GM18508 (cell line): ENCODE data around the gene CEP164.
"Not testable (repeated sequence)": the region's sequence is repeated elsewhere in the genome, so short reads cannot be mapped to it uniquely, and the experiment has no call there.

Experiments used
- ATAC-seq: cut with Tn5 transposase; IDR thresholded peaks from one replicate; pipeline ENCODE4 v1.9.1; 2021; ENCODE audit warnings: moderate number of reproducible peaks; ENCODE audit not compliant: insufficient read depth, unreplicated experiment

Gene CEP164

DNA sequence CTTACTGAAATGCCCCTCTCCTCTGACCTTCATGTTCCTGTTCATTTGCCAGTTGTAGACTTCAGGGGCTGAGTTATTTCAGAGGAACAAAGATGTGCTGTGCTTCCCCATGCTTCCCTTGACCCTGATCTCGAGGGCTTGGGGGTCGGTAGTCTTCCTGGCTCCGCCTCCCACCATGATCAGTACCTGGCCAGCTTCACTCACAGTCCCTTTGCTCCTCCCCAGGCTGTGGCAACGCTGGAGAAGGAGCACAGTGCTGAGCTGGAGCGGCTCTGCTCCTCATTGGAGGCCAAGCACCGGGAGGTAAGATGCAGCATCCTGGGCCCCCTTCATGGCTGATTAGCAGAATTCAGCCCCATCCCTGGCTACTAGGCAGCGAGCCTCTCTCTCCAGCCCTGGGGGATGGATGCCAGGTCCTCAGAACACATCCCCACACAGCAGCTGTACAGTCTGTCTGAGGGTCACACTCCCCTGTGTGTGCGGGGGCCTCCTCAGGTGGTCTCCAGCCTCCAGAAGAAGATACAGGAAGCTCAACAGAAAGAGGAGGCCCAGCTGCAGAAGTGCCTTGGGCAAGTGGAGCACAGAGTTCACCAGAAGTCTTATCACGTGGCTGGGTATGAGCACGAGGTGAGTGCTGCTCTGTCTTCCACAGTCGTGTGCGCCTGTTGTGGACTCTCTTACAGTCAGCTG lies 64.5 kb downstream of the CEP164 start:
- ATAC-seq = no peak

DNA sequence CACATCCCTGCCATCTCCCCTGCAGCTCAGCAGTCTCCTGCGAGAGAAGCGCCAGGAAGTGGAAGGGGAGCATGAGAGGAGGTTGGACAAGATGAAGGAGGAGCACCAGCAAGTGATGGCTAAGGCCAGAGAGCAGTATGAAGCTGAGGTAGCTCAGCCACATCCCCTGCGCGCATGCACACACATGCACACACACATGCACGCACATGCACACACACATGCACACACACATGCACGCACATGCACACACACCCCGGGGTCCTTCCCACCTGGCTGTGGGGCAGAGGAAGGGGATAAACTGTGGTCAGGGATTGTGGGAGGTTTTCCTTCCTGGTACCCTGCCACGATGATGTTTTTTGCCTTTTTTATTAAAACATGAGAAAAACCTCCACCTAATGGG lies 65.3 kb downstream of the CEP164 start:
- ATAC-seq = no peak

DNA sequence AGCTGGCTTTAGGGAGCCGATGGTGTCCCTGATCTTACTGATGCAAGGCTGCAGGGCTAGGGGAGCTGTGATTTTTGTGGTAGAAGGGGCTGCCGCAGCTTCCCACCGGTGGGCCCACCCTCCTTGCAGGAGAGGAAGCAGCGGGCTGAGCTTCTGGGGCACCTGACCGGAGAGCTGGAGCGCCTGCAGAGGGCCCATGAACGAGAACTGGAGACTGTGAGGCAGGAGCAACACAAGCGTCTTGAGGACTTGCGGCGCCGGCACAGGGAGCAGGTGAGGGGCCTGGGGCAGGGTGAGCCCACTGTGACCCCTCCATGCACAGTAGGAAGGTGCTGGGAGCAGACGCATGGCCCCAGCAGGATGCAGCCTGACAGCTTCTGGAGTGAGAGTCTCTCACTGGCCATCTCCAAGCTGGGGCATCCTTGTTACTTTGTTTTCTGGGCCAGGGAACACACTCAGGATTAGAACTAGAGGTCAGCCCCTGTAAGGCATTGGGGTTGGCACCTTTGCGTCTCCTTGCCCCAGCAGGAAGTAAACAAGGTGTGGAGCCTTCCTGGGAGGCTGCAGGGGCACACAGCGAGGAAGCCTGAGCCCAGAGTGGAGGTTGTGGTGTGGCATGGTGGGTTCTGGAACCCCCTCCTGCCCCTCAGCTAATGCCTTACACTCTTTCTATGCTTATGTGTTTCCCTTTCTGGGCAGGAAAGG lies 66.7 kb downstream of the CEP164 start:
- ATAC-seq = no peak

DNA sequence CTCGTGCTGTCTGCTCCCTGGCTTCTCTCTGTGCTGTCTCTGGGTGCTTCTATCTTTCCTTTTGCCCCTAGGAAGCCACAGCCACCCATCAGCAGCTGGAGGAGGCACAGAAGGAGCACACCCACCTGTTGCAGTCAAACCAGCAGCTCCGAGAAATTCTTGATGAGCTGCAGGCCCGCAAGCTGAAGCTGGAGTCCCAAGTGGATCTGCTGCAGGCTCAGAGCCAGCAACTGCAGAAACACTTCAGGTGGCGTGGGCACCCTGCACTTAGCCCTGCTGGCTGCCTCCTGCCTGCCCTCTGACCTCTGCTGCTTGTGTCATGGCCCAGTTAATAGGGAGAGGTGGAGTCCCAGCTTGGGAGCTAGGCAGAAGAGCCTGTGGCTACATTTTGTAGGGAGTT lies 67.8 kb downstream of the CEP164 start:
- no peak for ATAC-seq

DNA sequence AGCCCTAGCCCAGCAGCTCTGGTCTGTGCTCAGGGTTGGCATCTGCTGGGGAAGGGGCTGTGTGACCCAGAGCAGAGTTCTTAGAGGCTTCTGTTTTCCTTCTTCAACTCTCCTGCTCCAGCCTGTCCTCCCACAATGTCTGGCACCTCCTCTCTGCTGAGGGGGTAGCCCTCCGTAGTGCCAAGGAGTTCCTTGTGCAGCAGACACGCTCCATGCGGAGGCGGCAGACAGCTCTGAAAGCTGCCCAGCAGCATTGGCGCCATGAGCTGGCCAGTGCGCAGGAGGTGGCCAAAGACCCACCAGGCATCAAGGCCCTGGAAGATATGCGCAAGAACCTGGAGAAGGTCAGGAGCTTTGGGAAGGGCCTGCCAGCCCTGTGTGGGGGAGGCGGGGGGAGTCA lies 69.3 kb downstream of the CEP164 start:
- no peak for ATAC-seq

DNA sequence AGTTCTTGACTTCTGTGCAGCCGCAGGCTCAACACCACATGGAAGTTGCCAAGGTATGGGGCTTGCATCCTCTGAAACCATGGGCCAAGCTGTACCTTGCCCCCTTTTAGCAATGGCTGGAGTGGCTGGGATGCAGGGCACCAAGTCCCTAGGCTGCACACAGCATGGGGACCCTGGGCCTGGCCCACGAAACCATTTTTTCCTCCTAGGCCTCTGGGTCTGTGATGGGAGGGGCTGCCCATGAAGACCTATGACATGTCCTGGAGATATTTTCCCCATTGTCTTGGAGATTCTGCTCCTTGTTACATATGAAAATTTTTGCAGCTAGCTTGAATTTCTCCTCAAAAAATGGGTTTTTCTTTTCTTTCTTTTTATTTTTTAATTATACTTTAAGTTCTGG lies 71.0 kb downstream of the CEP164 start:
- ATAC-seq = not testable (repeated sequence)

DNA sequence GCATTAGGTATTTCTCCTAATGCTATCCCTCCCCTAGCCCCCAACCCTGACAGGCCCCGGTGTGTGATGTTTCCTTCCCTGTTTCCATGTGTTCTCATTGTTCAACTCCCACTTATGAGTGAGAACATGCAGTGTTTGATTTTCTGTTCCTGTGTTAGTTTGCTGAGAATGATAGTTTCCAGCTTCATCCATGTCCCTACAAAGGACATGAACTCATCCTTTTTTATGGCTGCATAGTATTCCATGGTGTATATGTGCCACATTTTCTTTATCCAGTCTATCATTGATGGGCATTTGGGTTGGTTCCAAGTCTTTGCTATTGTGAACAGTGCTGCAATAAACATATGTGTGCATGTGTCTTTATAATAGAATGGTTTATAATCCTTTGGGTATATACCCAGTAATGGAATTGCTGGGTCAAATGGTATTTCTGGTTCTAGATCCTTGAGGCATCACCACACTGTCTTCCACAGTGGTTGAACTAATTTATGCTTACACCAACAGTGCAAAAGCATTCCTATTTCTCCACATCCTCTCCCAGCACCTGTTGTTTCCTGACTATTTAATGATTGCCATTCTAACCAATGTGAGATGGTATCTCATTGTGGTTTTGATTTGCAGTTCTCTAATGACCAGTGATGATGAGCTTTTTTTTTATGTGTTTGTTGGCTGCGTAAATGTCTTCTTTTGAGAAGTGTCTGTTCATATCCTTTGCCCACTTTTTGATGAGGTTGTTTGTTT lies 71.6 kb downstream of the CEP164 start:
- not testable (repeated sequence) for ATAC-seq

DNA sequence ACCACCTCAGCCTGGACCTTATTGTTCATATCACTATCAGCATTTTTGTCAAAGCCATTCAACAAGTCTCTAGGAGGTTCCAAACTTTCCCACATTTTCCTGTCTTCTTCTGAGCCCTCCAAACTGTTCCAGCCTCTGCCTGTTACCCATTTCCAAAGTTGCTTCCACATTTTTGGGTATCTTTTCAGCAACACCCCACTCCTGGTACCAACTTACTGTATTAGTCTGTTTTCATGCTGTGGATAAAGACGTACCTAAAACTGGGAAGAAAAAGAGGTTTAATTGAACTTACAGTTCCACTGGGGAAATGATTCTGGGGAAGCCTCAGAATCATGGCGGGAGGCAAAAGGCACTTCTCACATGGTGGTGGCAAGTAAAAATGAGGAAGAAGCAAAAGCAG lies 78.2 kb downstream of the CEP164 start:
- ATAC-seq = not testable (repeated sequence)

DNA sequence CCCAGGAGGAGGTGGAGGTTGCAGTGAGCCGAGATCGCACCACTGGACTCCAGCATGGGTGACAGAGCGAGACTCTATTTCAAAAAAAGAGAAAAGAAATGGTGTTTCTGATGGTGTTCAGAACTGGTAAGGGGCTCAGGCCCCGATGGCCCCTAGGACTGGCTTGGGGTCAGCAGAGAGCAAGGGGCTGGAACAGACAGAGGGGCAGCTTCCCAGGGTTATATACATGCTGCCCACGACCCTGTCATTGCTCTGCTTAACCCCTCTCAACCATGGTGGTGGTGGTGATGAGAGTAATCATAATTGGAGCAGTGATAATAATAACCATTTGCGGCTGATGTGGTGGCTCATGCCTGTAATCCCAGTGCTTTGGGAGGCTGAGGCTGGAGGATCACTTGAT lies 79.4 kb downstream of the CEP164 start:
- ATAC-seq = no peak

DNA sequence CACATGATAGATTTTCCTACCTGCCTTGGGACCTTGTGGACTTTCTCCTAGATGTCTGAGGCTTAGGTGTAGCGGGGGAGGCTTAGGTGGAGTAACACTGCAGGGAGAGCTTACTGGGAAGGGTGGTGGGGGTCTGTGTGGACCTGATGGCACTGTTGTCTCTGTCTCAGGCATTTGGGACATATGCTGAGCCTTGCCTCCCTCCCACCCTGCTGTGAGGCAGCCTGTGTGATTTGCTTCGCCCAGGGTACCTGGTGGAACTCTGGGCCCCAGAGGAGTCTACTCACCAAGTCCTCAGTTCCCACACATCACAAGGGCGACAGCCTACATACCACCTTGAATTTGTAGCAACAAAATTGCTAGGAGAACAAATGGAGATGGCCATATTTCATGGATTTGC lies 80.7 kb downstream of the CEP164 start:
- ATAC-seq = no peak

DNA sequence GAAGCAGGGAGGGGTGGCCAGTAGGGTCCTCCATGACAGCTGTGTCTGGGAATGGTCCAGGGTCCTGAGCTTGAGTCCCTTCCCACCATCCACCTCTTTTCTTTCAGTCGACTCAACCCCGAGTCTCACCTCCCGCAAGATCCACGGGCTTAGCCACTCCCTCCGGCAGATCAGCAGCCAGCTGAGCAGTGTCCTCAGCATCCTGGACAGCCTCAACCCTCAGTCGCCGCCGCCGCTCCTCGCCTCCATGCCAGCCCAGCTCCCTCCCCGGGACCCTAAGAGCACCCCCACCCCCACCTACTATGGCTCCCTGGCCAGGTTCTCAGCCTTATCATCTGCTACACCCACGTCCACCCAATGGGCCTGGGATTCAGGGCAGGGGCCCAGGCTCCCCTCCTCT lies 81.9 kb downstream of the CEP164 start:
- no peak for ATAC-seq

DNA sequence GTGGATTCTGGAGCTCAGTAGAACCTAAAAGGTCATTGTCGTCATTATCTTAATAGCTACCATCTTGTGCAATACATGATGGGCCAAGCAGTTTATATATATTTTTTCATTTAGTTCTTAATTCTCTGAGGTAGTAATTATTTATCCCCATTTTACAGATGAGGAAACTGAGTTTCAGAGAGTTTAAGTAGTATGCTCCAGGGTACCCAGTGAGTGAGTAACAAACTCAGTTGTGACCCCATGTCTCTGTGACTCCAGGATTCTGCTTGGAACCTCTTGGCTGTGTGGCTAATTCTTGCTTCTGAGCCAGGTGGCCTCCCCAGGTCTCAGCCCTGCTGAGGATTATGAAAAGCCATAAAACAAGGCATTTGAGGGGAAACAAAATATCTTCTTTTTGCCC lies 82.6 kb downstream of the CEP164 start:
- no peak for ATAC-seq

DNA sequence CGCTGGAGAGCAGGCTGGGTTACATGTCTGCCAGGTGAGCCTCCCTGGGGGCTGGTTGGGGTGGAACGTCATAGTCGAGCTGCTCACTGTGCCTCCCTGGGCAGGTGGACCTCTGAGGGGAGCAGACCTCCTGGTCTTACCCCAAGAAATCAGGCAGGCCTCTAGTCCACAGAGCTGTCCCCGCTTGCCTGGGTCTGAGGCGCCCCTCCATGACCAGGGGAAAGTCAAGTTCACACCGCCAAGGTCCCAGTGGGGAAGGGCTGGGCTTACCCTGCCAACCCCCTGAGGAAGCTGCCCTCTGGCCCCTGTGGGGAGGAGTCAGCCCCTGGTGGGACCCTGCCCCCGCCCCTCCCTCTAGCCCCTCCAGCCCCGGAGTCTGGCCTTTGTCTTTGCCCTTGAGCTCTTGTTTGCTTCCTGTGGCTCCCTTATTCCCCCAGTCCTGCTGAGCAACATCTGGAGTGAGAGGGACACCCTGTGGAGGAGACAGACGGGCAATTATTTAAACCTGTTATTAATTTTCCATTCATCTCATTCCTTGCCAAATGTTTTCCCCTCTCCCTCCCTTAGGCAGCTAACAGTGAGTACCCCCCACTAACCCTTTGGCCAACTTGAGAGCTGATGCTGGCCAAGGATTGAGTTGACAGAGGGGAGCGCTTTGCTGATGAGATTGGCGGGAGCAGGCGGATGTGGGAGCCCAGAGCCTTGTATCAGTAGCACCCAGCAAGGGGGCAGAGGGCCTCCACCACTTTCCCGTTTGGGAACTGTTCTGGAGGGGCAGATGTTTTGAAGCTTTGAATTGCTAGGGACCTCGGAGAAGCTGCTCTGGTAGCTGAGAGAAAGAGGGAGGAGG lies 83.4 kb downstream of the CEP164 start:
- no peak for ATAC-seq

DNA sequence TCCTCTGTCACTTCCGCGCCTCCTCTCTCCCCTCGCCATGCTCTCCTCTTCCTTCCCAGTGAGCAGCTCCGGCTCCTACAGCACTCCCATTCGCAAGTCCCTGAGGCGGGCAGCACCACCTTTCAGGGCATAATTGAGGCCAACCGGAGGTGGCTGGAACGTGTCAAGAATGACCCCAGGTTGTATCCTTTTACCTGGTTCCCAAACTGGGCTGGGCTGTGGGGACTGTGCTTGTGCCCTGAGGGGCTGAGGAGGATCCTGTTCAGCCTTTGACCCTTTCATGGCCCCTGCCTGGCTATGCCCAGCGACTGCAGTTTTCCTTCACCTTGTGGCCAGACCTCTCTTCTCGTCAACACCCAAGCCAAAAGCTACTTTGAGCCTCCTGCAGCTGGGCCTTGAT lies 84.1 kb downstream of the CEP164 start:
- ATAC-seq = no peak

DNA sequence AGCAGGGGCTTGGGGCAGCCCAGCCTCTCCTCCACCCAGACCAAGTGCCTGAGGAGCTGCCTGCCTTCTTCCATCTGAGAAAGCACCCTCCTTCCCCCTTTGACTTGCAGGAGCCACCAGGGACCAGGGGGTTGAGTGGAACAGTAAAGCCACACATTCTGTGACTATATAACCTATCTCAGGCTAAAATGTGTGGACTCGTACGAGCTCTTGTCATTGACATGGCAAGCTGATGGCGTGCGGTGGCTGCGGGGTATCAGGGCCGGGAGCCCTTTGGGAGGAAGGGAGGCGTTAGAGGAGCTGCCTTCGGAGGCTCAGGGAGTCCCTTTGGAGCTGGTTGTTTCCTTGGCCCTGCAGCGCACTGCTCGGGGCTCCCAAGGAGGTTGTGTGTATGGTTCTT lies 84.5 kb downstream of the CEP164 start:
- no peak for ATAC-seq

DNA sequence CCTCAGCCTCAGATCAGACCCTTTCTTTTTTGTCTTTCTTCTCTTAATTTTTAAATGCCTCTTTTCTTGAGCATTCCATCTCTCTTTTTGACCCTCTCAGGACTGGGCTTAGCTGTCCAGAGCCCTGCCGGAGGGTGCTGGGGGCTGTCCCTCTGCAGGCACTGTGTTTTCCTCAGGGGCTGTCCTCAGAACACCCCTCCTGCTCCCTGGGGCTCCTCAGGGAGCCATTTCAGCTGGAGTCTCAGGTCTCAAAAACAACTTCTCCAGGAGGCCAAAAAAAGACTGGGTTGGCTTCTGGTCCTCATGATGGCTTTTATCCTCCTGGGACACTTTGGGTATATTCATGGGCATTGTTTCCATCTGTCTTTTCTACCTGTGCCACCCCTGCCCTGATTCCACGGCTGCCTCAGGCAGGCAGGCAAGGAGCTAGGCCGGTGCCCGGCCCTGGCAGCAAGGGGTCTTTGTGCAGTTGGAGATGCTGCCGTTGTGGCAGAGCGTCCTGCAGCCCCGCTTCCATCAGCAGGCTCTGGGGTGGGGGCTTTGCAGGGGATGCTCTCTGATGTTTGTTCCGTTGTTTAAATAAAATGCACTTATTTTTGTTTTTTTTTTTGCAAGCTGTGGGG lies 85.1 kb downstream of the CEP164 start:
- no peak for ATAC-seq

DNA sequence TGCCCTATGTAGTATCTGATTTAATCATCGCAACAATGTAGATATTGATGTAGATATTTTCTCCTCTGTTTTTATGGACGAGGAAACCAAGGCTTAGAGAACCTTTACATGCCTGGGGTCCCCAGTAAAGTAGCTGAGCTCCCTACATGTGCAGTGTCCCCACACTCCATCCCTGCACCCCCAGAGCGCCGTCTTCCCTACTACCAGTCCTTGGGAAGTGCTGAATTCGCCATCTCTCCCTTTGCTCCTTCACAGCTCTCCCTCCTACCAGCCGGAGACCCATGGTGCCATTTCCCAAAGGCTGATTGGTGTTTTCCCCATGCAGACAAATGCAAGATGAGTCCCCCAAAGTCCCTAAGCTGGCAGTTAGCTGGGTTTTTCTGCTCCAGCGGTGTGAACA lies 86.0 kb downstream of the CEP164 start:
- no peak for ATAC-seq

DNA sequence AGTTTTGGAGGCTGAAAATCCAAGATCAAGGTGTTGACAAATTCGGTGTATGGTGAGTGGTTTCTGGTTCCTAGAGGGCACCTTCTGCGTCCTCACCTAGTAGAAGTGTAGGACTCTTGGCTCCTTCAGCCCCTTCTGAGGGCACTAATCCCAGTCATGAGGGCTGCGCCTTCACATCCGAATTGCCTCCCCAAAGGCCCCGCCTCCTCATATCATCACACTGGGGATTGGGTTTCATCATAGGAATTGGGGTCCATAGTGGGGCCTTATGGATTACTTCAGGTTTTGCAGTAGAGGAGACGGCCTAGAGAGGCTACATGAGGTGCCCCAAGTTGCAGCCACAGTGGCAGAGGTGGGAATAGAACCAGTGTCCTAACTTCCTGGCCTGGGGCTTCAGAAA lies 87.1 kb downstream of the CEP164 start:
- no peak for ATAC-seq

DNA sequence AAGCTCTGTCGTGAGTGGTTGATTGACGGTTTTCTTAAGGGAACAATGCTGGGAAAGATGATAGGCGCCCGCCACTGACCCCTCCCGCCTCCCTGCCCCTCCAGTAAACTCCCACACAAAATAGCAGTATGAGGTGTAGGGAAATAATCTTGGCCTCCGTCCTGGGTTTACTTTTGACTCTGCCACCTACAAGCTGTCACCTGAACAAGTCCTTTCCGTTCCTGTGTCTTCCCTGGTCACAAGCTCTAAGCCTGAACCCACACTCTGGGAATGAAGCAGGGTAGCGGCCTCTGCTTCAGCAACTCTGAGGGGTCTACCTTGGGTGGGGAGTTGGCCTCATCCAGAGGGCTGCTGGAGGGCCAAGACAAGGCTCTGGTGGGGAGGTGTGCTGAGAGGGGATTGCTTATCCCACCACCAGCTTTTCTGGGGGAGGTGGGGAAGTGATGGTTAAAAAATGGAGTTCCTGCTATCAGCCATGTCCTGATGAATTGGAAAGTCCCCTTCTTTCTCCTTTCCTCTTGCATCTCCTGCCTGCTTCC lies 87.8 kb downstream of the CEP164 start:
- no peak for ATAC-seq

DNA sequence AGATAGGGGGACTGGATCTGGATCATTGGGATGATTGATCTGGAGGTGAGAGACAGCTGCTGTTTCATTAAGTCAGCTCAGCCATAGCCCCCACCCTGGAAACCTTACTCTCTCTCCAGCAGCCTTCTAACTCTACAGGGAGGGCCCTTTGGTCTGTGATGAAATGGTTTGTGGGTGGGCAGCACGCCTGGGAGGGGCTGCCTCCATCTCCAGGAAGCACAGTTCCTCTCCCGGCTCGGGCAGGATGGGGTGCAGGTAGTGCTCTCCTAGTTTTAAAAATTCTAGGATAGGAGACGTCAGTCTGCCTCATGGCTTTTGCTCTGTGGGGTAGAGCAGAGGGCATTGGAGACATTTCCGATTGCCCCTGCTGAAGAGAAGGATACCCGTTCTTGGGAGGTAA lies 89.7 kb downstream of the CEP164 start:
- ATAC-seq = no peak
